Nucleus accumbens (tissue), 56 donors: Measurements from ENCODE around the gene TAF3.
"Not testable (repeated sequence)": the region's sequence is repeated elsewhere in the genome, so short reads cannot be mapped to it uniquely, and the experiment has no call there.

Source experiments
- DNase-seq, 56 donors: peaks; one replicate each; lab custom pipeline; 2025; lab: John Stamatoyannopoulos, UW

TAF3 gene, protein sequence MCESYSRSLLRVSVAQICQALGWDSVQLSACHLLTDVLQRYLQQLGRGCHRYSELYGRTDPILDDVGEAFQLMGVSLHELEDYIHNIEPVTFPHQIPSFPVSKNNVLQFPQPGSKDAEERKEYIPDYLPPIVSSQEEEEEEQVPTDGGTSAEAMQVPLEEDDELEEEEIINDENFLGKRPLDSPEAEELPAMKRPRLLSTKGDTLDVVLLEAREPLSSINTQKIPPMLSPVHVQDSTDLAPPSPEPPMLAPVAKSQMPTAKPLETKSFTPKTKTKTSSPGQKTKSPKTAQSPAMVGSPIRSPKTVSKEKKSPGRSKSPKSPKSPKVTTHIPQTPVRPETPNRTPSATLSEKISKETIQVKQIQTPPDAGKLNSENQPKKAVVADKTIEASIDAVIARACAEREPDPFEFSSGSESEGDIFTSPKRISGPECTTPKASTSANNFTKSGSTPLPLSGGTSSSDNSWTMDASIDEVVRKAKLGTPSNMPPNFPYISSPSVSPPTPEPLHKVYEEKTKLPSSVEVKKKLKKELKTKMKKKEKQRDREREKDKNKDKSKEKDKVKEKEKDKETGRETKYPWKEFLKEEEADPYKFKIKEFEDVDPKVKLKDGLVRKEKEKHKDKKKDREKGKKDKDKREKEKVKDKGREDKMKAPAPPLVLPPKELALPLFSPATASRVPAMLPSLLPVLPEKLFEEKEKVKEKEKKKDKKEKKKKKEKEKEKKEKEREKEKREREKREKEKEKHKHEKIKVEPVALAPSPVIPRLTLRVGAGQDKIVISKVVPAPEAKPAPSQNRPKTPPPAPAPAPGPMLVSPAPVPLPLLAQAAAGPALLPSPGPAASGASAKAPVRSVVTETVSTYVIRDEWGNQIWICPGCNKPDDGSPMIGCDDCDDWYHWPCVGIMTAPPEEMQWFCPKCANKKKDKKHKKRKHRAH

DNA sequence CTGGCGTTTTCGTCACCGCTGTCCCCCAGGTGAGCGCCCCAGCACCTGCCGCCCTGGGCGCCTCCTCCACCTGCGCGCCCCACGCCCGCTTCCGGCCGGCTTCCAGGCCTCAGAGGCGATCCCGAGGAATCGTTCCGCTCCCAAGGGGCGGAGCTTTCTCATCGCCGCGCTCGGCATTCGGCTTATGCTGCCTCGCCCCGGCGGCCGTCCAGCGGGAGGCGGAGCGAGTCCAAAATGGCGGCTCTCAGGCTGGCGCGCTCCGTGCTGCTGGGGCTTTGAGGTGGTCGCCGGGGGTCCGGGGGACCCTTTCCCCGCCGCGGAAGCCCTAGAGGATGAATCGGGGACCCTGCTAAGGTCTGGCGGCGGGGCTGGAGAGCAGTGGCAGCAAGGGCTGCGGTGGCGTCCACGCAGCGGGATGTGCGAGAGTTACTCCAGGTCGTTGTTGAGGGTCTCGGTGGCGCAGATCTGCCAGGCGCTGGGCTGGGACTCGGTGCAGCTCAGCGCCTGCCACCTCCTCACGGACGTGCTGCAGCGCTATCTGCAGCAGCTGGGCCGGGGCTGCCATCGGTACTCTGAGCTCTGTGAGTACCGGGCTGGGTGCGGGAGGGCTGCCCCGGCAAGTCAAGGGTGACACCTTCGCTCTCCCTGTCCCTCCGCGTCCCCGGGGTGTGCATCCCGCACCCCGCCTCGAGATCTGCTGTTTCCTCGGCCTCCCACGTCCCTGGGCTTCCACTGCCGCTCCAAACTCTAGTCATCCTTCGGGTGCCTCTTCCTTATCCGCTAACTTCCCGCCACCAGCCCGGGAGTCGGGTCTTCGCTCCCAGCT, at the start of gene TAF3:
TAF3 (plus strand) TSS at position 211 of the 826 bp plus-strand sequence; CDS start at position 416, 205 bp downstream.
- DNase-seq = peak in 55 of 56 donors; percentile 57 to 94 (median 83)

DNA sequence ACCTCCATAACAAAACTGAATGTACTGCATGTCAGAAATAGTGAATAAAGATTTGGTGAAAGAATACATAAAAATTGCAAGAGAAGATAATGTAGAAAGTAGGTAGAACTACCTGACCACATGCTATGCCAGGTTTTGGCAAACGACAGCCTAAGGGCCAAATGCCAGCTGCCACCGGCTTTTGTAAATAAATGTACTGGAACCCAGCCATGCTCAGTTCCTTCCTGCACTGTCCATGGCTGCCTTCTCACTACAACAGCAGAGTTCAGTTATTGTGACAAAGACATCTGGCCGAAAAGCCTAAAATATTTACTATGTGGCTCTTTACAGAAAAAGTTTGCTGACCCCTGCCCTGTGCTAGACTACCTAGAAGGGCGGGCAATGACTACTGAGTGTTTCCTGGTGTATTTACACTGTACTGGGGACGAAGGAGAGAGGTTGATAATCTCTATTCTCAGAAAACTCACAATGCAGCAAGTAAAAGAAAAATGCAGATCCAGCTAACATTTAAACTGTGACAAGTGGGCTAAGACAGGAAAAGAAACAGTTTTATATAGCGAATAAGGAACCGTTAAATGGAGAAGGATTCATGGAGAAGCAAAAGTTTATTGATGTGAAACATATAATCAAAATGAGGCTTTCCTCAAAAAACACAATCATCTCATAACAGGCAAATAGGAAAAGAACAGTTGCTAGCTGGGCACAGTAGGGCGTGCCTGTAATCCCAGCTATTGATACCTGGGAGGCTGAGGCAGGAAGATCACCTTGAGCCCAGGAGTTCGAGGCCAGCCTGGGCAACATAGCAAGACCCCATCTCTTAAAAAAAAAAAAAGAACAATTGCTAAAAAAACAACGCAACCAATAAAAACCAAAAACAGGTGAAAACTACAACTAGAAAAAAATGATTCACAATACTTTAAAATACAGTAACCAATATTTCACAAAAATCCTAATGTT, 44.2 kb upstream of the TAF3 start:
- no peak for DNase-seq

DNA sequence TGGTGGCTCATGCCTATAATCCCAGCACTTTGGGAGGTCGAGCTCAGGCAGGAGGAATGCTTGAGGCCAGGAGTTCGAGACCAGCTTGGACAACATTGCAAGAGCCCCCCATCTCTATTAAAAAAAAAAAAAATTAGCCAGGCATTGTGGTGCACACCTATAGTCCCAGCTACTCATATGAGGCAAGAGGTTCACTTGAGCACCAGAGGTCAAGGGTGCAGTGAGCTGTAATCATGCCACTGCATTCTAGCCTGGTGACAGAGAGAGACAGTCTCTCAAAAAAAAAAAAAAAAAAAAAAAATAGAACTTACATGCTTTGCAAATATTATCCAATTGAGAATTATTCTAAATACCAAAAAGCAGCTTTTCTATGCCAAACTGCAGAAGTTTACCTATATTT, 41.5 kb upstream of the TAF3 start:
- DNase-seq = no peak

DNA sequence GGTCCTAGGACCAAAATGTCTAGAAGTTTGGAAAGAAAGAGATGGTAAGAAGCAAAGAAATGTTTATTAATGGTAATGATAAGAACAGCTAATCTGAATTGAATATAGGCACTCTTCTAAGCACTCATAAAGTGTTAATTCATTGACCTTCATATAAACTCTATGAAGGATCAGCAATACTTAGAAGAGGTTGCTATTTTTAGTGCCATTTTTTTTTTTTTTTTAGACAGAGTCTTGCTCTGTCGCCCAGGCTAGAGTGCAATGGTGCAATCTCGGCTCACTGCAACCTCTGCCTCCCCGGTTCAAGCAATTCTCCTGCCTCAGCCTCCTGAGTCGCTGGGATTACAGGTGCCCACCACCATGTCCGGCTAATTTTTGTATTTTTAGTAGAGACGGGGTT, 36.1 kb upstream of the TAF3 start:
- DNase-seq = not testable (repeated sequence)

DNA sequence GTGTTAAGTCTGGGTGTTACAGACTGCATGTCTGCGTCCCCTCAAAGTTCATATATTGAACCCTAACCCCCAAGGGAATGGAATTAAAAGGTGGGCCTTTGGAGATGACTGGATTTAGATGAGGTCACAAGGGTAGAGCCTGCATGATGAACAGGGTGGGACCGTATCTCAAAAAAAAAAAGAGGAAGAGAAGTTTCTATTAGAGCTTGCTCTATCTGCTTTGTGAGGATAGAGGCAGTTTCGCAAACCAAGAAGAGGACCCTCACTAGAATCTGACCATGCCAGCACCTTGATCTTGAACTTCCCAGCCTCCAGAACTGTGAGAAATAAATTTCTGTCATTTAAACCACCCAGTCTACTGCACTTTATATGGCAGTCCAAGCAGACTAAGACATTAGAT, 31.9 kb upstream of the TAF3 start:
- no peak for DNase-seq

DNA sequence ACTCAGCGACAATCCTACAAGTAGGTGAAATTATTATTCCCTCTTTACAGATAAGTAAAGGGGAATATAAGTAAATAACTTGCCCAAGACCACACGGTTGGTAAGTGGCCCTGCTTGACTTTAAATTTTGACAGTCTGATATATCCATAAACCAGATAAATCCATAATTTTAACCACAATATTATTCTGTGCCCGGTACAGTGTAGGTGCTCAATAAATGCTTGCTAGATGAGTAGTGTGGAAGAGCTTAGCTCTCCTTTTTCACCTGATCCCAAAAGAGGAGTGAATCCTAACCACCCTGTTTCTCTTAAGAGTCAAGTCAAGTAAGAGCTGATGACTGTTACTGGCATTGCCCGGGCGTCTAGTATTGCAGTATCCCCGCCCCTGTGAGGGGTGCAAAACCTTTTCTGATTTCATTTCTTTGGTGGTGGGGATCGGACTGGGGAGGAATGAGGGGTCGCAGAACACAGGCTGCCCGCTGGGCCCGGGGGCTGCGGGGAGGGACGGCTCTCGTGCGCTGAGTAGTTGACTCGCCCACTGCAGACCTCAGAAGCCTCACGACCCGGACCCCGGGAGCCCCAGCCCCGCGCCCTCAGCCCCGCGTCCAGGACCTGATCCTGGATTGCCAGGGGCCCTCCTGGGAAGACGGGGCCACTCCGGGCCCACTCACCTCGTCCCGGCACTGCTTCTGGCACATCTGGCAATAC, 31.0 kb upstream of the TAF3 start:
- DNase-seq = peak in 1 of 56 donors; percentile 50

DNA sequence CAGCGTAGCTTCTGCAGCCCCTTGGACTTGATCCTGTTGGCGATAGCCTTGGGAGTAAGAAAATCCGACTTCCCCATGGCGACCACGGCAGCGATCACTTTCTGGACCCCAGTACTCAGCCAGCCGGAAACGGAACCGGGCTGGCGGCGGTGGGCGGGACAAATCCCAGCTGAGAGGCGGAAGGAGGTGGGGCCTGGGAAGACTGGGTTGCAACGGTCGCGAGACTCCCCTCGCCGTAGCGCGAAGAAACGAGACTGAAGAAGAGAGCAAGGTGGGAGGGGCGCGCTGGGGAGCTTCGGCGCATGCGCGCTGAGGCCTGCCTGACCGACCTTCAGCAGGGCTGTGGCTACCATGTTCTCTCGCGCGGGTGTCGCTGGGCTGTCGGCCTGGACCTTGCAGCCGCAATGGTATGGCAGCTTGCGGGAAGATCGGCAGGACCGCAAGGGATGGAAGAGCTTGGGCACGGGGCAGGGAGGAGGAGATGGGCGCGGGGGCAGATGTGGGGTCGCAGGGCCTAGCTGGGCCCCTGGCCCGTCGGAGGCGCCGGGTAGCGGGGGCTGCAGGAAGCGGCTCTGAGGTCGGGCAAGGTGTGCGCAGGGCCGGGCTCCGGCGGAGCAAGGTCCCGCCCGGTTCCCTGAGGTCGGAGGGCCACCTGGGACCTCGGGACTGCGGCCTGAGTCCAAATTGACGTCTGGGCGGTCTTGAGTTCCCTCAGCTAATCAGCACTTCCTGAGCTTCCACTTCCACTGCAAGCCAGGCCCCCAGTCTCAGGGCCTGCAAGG, 30.3 kb upstream of the TAF3 start, which contains the start of the genes ATP5F1C and KIN:
ATP5F1C (plus strand) TSS at position 321 of the 782 bp plus-strand sequence; CDS start at position 352, 31 bp downstream.
KIN (minus strand) TSS at position 137 of the 782 bp plus-strand sequence; CDS start at position 77, 60 bp downstream.
- DNase-seq = peak; percentile 81 to 98 (median 96)

DNA sequence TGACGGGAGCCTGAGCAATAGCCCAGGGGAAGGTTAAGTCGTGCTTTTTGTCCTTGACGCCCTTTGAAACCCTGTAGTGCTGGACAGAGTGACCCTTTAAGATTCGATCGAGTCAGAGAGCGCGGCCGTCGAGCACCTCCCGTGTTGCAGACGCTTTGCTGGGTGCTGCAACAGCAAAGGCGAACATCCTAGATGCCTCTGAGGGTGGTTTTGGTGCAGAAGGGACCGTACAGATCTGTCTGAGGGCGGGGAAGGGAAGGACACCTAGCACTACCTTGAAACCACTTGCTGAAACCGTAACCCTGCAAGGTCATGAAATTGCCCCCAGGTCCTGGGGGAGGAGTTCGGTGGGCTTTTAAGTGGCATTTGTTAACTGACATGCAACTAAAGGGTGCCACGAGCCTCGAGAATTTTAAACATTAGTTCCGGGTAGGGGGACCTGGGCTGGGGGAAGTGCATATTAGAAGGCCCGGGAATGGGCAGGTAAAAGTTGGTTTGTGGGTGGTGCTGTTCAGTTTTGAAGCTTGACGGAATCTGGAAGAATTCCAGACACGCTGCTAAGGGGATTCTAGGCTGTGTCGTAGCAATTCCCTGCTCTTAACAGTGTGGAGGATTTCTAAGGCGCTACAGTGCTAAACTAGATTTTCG, 29.5 kb upstream of the TAF3 start:
- peak in 5 of 56 donors; percentile 34 to 43 (median 39) for DNase-seq

DNA sequence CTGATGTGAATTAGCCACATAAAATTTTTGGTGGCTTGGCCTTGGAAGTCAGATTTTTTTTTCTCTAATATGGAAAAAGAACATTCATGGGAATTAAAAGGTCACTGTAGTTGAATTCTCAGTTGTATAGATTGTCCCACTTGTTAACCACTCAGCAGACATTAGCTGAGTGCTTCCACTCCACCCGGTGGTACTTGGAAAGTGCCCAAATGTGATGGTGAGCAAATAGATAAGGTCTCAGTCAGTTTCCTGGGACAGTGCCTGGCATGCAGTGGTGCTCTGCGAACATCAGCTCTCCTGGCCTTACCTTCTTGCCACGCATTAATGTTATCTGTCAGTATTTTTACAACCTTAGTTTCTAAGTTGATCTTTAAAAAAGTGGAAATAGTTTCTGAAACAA, 28.9 kb upstream of the TAF3 start:
- no peak for DNase-seq

DNA sequence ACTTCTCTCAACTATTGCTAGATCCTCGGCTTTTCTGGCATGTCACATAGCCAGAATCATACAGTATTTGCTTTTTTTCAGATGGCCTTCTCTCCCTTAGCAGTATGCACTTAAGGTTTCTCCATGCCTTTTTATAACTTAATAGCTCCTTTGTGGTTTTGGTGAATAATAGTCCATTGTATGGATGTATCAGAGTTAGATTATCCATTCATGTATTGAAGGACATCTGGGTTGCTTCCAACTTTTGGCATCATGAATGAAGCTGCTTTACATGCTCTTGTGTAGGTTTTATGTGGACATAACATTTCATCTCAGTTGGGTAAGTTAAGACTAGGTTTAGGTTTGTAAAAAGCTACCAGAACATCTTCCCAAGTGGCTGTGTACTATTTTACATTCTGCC, 25.8 kb upstream of the TAF3 start:
- DNase-seq = no peak

DNA sequence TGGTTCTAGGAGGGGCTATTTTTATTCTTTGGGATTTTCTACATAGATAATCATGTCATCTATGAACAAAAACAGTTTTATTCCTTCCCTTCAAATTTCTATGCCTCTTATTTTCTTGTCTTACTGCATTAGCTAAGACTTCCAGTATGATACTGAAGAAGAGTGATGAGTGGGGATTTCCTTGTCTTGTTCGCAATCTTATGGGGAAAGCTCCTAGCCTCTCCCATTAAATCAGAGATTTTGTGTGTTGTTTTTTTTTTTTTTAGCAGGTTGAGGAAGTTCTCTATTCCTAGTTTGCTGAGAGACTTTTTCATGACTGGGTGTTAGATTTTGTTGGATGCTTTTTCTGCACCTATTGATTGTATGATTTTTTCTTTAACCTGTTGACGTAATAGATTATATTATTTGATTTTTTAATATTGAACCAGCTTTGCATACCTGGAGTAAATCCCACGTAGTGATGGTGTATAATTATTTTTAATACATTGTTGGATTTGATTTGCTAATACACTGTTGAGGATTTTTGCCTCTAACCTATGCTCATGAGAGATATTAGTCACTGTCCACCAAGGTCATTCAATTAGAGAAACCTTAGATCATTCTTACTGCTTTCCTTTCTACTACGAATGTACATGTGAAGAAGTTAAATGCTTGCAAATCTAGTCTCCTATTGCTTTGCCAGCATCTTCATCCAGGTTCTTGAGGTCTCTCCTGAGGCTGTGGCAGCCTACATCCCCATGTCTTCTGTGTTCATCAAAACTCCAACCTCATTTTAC, 23.9 kb upstream of the TAF3 start:
- DNase-seq = no peak

DNA sequence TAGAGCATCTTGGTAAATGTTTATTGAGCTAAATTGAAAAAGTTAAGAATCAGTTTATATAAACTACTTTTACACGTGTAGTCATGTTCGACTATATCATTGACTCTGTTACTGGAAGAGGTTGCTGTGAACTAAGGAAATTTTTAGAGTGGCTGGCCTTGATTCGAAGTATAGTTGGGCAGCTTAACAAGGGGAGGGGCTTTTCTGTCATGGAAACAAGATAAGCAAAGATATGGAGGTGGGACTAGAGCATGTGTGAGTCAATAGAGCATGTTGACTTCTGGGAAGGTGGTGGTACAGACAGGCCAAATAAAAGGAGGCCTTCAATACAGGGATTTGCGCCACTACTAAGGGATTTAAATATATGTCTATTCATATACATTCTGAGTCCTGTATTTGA, 22.7 kb upstream of the TAF3 start:
- DNase-seq = no peak

DNA sequence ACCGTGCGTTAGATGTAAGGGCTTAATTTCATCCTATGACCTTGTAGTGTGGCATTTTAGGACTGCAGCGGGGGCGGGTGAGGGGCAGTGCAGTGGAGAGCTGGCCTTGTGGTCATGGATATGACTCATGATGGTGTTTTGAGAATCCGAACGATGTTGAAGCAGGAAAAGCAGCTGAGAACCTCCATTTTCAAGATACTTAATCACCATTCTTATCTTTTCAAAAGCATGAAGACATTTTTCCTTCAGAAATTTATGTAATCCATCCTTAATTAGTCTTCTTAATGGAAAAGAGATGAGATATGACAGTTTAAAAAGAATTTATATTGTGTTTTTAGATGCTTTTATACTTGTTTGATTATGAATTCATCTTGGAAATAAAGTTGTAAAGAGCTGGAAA, 20.7 kb upstream of the TAF3 start:
- DNase-seq = no peak

DNA sequence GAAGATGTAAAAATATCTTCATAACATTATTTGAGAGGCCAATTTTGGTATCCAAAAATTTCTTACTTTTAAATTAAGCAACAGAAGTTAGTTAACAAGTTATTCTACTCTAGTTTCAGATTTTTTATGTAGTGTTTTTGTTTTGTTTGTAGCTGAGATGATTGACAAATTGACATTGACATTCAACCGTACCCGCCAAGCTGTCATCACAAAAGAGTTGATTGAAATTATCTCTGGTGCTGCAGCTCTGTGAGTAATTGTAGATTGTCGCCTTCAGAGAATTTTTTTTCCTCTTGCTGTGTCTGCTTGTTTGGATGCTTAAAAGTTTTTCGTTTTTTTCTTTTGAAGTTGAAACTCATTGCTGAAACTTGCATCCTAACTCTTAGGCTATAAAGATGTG, 15.7 kb upstream of the TAF3 start:
- no peak for DNase-seq

DNA sequence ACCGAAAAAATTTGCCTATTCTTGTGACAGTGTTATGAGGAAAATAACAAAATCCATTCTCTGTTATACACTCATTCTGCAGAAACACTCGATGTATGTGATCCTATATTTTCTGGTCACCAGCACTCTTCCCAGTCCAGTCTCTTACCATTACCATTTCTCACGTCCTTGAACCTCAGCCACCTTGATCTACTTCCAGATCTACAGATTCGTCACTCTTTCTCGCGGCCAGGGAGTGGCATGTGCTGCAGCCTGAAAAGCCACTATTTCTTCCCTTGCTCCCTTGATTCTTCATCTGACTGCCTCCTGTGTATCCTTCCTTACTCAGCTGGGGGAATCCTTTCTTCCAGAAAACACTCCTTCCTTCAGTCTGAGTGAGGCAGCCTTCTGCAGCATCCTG, 14.1 kb upstream of the TAF3 start:
- DNase-seq = no peak

DNA sequence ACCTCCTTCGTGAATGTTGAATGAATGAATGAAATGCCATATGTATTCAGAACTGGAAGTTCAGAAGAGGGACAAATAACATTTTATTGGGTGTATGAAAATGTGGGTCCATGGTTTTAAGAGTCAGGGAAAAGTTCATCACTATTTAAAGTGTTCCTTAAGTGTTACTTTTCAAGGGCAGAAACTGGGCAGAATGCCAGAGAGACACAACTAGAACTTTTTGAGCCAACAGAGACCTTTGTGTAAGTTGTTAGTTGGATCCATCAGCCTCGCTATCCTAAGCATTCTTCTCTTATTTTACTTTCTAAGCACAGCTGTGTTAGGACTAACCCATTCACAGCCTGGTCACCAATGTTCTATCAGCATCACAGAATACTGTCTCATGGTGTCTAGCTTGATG, 13.6 kb upstream of the TAF3 start:
- DNase-seq = no peak
